Mesothelial cell of epicardium (in vitro differentiated cells): ENCODE measurements around the gene CNTNAP4. TPM values are rescaled to one million over a fixed set of nuclear protein-coding genes. Genes with fewer than 3 reads are reported as not detected.

Source experiments
- DNase-seq, 2 experiments: peaks; one replicate each; pipeline ENCODE4 v3.0.0; 2021; ENCODE audit warnings: low spot score in 2 of 2; ENCODE audit not compliant: unreplicated experiment in 2 of 2
- H3K27ac Mint-ChIP-seq: 2 replicates; pipeline ENCODE4 v1.8.0; 2021; ENCODE audit warnings: mixed read lengths
- H3K27me3 Mint-ChIP-seq: 2 replicates; pipeline ENCODE4 v1.8.0; 2021; ENCODE audit warnings: low read depth, mixed read lengths
- H3K36me3 Mint-ChIP-seq: 2 replicates; pipeline ENCODE4 v1.8.0; 2021; ENCODE audit warnings: mixed read lengths
- H3K4me1 Mint-ChIP-seq: 2 replicates; pipeline ENCODE4 v1.8.0; 2021; ENCODE audit warnings: mixed read lengths
- H3K4me3 Mint-ChIP-seq: 2 replicates; pipeline ENCODE4 v1.8.0; 2021; ENCODE audit warnings: mild to moderate bottlenecking, moderate library complexity, mixed read lengths
- H3K9me3 Mint-ChIP-seq: 2 replicates; pipeline ENCODE4 v1.8.0; 2021; ENCODE audit warnings: mixed read lengths
- CTCF ChIP-seq: fragments of 200-600 bp; sonication (generic); IDR thresholded peaks from one replicate; pipeline ENCODE4 v1.5.0; 2021; ENCODE audit warnings: antibody characterized with exemption; ENCODE audit not compliant: unreplicated experiment
- total RNA-seq: library from RNA; stranded (reverse); gene quantifications from 3 replicates; pipeline ENCODE4 v1.2.1, GENCODE V29; 2021

Gene CNTNAP4
- total RNA-seq, 1 donor from 2014 or later = 3.6 TPM

GRCh38 chr16:76456016-76456415 is 178.8 kb downstream of the CNTNAP4 start:
- Mint-ChIP-seq H3K27me3 (no peaks in the 10 kb centered on the region), H3K4me3 (no peak overlapping the region), H3K36me3 (no peaks in the 10 kb centered on the region), H3K9me3 (no peaks in the 10 kb centered on the region), H3K4me1 (no peaks in the 10 kb centered on the region), H3K27ac (no peak overlapping the region)
- no peak for DNase-seq
- no peak for TF ChIP-seq CTCF

DNA sequence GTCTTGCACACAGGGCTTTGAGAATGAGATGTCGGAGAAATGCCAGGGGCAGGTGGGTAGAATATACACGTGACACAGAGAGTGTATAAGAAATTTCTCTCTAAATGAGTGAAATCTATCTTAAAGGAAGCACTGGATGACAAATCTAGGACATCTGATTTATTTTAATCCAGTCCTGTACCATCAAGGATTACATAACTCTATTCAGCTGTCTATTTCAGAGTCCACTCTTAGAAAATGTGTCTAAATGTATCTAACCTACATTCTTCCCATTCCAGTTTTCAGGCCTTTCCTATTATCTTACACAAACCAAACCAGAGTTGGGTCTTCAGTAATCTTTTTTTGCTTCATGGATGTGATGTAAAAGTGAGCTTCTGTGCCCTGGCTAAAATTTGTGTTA is 181.9 kb downstream of the CNTNAP4 start:
- H3K4me1 Mint-ChIP-seq = no peaks in the 10 kb centered on the region
- no peak overlapping the region for H3K4me3 Mint-ChIP-seq
- TF ChIP-seq CTCF = no peak
- no peak for DNase-seq
- H3K36me3 Mint-ChIP-seq = no peaks in the 10 kb centered on the region
- H3K27ac Mint-ChIP-seq = no peak overlapping the region
- H3K9me3 Mint-ChIP-seq = no peaks in the 10 kb centered on the region
- H3K27me3 Mint-ChIP-seq = peaks cover 19% of the 10 kb centered on the region

DNA sequence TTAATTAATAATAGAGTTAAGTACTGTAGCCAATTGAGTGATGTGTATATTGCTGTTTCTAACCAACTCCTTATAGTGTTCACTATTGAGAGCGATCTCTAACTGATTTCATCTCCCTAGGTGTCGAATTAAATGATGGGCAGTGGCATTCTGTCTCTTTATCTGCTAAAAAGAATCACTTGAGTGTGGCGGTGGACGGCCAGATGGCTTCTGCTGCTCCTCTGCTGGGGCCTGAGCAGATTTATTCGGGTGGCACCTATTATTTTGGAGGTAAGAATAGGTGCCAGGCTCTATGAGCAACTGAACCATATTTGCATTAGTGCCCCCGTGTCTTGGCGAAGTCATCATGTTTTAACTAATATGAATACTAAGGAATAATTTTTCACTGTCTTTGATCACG is 184.6 kb downstream of the CNTNAP4 start:
- H3K27ac Mint-ChIP-seq = no peak overlapping the region
- no peak overlapping the region for H3K4me3 Mint-ChIP-seq
- peaks cover 32% of the 10 kb centered on the region for H3K27me3 Mint-ChIP-seq
- no peaks in the 10 kb centered on the region for H3K36me3 Mint-ChIP-seq
- DNase-seq = no peak
- peaks cover 3% of the 10 kb centered on the region for H3K4me1 Mint-ChIP-seq
- no peak for TF ChIP-seq CTCF
- no peaks in the 10 kb centered on the region for H3K9me3 Mint-ChIP-seq

DNA sequence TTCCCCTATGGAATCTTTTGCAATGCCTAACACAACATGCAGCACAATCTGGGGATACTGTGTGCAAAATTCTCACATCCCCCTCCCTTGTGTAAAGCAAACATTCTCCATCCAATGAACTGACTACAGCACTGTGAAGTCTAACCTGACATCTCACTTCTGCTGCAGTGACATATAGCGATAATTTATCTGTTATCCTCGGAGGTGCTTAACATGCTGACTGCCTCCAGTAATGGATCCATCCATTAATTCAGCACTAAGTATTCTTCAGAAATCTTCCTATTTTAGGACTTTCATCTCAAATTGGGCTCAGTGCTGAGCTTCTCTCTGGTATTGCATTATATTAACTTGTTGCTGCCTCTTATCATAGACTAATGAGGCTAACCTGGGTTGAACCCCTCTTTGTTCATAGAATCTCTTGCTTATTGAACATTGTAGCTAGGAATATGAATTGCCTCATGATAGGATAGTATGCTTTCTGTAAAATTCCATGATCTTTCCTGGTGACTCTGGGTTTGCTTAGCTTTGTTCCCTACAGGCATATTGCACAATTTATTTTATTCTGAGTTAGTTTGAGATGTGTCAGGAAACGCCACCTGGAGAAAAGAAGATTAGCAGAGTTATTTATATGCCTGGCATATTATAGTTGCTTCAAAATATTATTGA is 187.9 kb downstream of the CNTNAP4 start:
- H3K27ac Mint-ChIP-seq = no peak overlapping the region
- H3K9me3 Mint-ChIP-seq = no peaks in the 10 kb centered on the region
- no peaks in the 10 kb centered on the region for H3K36me3 Mint-ChIP-seq
- H3K4me3 Mint-ChIP-seq = no peak overlapping the region
- no peak for DNase-seq
- peaks cover 32% of the 10 kb centered on the region for H3K27me3 Mint-ChIP-seq
- peaks cover 3% of the 10 kb centered on the region for H3K4me1 Mint-ChIP-seq
- no peak for TF ChIP-seq CTCF

DNA sequence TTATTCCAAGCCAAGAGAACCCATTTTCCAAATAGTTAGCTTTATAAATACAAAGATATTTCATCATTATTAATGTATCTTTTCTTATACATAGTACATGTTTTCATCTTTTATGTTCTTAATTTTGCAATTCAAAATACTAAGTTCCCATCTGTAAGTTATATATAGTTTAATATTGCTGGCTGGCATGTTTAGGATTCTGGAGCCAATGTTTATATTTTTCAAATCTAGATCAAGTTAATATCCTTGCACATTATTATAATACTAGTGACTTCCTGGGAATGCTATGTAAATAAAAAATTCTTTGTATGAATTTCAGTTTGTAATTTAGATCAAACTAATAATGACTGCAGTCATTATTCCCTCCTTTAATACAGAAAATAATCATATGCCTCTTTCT is 189.7 kb downstream of the CNTNAP4 start:
- H3K27me3 Mint-ChIP-seq = peaks cover 29% of the 10 kb centered on the region
- no peak overlapping the region for H3K27ac Mint-ChIP-seq
- no peak overlapping the region for H3K4me3 Mint-ChIP-seq
- TF ChIP-seq CTCF = no peak
- peaks cover 3% of the 10 kb centered on the region for H3K4me1 Mint-ChIP-seq
- H3K36me3 Mint-ChIP-seq = no peaks in the 10 kb centered on the region
- no peak for DNase-seq
- H3K9me3 Mint-ChIP-seq = peaks cover 2% of the 10 kb centered on the region

DNA sequence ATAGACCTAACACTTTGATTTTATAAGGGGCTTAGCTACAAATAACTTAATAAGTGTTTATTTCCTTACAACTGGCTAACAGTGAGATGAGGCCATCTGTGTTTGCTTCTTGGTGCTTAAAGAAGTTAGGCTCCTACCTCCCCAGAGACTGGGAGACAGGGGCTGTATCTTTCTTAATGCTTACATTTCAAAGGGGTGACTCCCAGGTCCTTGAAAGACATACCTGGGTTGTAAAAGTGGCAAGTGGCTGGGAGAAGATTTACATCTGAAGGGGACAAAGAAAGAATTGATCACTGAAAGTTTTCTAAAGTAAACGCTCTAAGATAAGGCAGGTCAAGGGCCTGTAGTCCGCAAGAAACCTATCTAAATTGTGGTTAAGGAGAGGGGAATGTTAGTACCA is 196.8 kb downstream of the CNTNAP4 start:
- Mint-ChIP-seq H3K27me3 (peaks cover 6% of the 10 kb centered on the region), H3K4me3 (no peak overlapping the region), H3K9me3 (peaks cover 3% of the 10 kb centered on the region), H3K36me3 (no peaks in the 10 kb centered on the region), H3K4me1 (no peaks in the 10 kb centered on the region), H3K27ac (no peak overlapping the region)
- TF ChIP-seq CTCF = no peak
- DNase-seq = no peak
